ENCODE data around the gene WASF1. TPM values are rescaled to one million over a fixed set of nuclear protein-coding genes. Genes with fewer than 3 reads are reported as not detected.

WASF1 gene
- polyA plus RNA-seq, 2 of the 4 experiments (the other 2 are of a cell fraction): 12.8 to 21.0 TPM

- ATAC-seq (peak; percentile 75 to 83; a peak in 5 of 6 replicates), FAIRE-seq (no peak), DNase-seq (ENCODE audit: low read depth in 1 of 2, low spot score in 1 of 2) (peak; percentile 36 to 51)
- Histone ChIP-seq H3K4me2 (no peak overlapping the region), H3K4me1 (no peaks in the 10 kb centered on the region), H3K9me3 (no peaks in the 10 kb centered on the region), H3K27ac (no peak overlapping the region), H3K4me3 (no peak overlapping the region)
- under 1% methylated on average over 5 of the region's 5 CpGs for whole genome bisulfite sequencing (ENCODE audit: missing lambda C conversion rate)
- CTCF ChIA-PET: interaction anchor here (0.7 to 4.0 kb wide), 20 partner anchors 8 to 547 kb away, joined by 3 to 40 read pairs (median 4); no protein-coding TSS in a partner anchor
- POLR2A ChIA-PET: no interaction called here
- TF ChIP-seq HOXB13 (CRISPR knock-in tag; IDR thresholded peaks at IDR 0.05; ENCODE audit: low read depth): no peak
- TF ChIP-seq, protein P1, sequence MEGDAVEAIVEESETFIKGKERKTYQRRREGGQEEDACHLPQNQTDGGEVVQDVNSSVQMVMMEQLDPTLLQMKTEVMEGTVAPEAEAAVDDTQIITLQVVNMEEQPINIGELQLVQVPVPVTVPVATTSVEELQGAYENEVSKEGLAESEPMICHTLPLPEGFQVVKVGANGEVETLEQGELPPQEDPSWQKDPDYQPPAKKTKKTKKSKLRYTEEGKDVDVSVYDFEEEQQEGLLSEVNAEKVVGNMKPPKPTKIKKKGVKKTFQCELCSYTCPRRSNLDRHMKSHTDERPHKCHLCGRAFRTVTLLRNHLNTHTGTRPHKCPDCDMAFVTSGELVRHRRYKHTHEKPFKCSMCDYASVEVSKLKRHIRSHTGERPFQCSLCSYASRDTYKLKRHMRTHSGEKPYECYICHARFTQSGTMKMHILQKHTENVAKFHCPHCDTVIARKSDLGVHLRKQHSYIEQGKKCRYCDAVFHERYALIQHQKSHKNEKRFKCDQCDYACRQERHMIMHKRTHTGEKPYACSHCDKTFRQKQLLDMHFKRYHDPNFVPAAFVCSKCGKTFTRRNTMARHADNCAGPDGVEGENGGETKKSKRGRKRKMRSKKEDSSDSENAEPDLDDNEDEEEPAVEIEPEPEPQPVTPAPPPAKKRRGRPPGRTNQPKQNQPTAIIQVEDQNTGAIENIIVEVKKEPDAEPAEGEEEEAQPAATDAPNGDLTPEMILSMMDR (IDR thresholded peaks at IDR 0.05): peak; percentile 68
- TF ChIP-seq, protein P2, sequence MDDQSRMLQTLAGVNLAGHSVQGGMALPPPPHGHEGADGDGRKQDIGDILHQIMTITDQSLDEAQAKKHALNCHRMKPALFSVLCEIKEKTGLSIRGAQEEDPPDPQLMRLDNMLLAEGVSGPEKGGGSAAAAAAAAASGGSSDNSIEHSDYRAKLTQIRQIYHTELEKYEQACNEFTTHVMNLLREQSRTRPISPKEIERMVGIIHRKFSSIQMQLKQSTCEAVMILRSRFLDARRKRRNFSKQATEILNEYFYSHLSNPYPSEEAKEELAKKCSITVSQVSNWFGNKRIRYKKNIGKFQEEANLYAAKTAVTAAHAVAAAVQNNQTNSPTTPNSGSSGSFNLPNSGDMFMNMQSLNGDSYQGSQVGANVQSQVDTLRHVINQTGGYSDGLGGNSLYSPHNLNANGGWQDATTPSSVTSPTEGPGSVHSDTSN (IDR thresholded peaks at IDR 0.05): no peak
- peak; percentile 49; the same call in 2 of the 3 replicates for TF ChIP-seq SMC3 (IDR thresholded peaks at IDR 0.05)
- peak; percentile 67 to 68 for TF ChIP-seq RAD21 (conservative IDR thresholded peaks at IDR 0.05 in 1 of 2, IDR thresholded peaks at IDR 0.05 in 1 of 2)
- no peak for TF ChIP-seq GATA3 (IDR thresholded peaks at IDR 0.05; ENCODE audit: borderline replicate concordance)
These were observed 125.9 kb downstream of the WASF1 start for GRCh38 chr6:110053395-110054240.

GRCh38 chr6:110050440-110050813, 129.0 kb downstream of the WASF1 start:
- Histone ChIP-seq H3K27ac (no peak overlapping the region), H3K4me1 (no peaks in the 10 kb centered on the region), H3K9me3 (peaks cover 7% of the 10 kb centered on the region; the same call in 2 of the 3 replicates), H3K4me3 (no peak overlapping the region), H3K4me2 (no peak overlapping the region)
- WGBS (ENCODE audit: missing lambda C conversion rate): 37% methylated on average over 3 of the region's 3 CpGs
- ATAC-seq: no peak
- no peak for TF ChIP-seq ZNF302 (CRISPR knock-in tag; IDR thresholded peaks at IDR 0.05)
- TF ChIP-seq, protein P3, sequence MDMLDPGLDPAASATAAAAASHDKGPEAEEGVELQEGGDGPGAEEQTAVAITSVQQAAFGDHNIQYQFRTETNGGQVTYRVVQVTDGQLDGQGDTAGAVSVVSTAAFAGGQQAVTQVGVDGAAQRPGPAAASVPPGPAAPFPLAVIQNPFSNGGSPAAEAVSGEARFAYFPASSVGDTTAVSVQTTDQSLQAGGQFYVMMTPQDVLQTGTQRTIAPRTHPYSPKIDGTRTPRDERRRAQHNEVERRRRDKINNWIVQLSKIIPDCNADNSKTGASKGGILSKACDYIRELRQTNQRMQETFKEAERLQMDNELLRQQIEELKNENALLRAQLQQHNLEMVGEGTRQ (IDR thresholded peaks at IDR 0.05): no peak
- TF ChIP-seq HES2 (IDR thresholded peaks at IDR 0.05): no peak
- no peak for TF ChIP-seq RCOR1 (IDR thresholded peaks at IDR 0.05; ENCODE audit: low read depth, low read length)
- no peak for TF ChIP-seq FOXS1 (CRISPR knock-in tag; IDR thresholded peaks at IDR 0.05)
- no peak for TF ChIP-seq SMC3 (IDR thresholded peaks at IDR 0.05)
- no peak for TF ChIP-seq FOSL2 (IDR thresholded peaks at IDR 0.05)
- TF ChIP-seq FOSL2 (CRISPR knock-in tag; IDR thresholded peaks at IDR 0.05): no peak
- no peak for TF ChIP-seq EHF (CRISPR knock-in tag; IDR thresholded peaks at IDR 0.05)
- TF ChIP-seq BHLHE40 (IDR thresholded peaks at IDR 0.05; ENCODE audit: low read depth, low read length): no peak
- no peak for TF ChIP-seq HDAC2 (IDR thresholded peaks at IDR 0.05)
- TF ChIP-seq ZSCAN20 (CRISPR knock-in tag; IDR thresholded peaks at IDR 0.05): no peak
- CTCF ChIA-PET: no interaction called here
- POLR2A ChIA-PET: no interaction called here
- no peak for DNase-seq (ENCODE audit: low read depth in 1 of 2, low spot score in 1 of 2)
- no peak for FAIRE-seq

Other genes with a start within 250 kb of the WASF1 start
- not detected in 2 replicates for gene GPR6, start 201.4 kb downstream of the WASF1 start, polyA plus RNA-seq (2011; rRNA removed)
- gene GPR6, start 201.4 kb downstream of the WASF1 start, polyA plus RNA-seq (2017; fragmentation: RNase III; extraction: RNeasy Plus Mini Kit Qiagen cat#74134 plus additional on column Dnase treatment): not detected in 3 replicates
- 12.8 and 22.2 TPM in 2 replicates for gene CDC40, start 757 bp upstream of the WASF1 start, polyA plus RNA-seq (2011; rRNA removed)
- gene CDC40, start 757 bp upstream of the WASF1 start, polyA plus RNA-seq (2017; fragmentation: RNase III; extraction: RNeasy Plus Mini Kit Qiagen cat#74134 plus additional on column Dnase treatment): 11.4 to 11.7 TPM (median 11.6 TPM) in 3 replicates
- gene METTL24, start 178.7 kb upstream of the WASF1 start, polyA plus RNA-seq (2011; rRNA removed): not detected in 2 replicates
- gene METTL24, start 178.7 kb upstream of the WASF1 start, polyA plus RNA-seq (2017; fragmentation: RNase III; extraction: RNeasy Plus Mini Kit Qiagen cat#74134 plus additional on column Dnase treatment): not detected in 3 replicates
- gene DDO, start 235.9 kb upstream of the WASF1 start, polyA plus RNA-seq (2011; rRNA removed): 0.04 and 0.11 TPM in 2 replicates
- 0.05 to 0.08 TPM in 2 of 3 replicates, not detected in the other for gene DDO, start 235.9 kb upstream of the WASF1 start, polyA plus RNA-seq (2017; fragmentation: RNase III; extraction: RNeasy Plus Mini Kit Qiagen cat#74134 plus additional on column Dnase treatment)

Measured in A549 (cell line).